Measurements from ENCODE around the gene OR10J5. TPM values are rescaled to one million over a fixed set of nuclear protein-coding genes. Genes with fewer than 3 reads are reported as not detected.

Gene OR10J5
- total RNA-seq, 2 experiments from 2014 or later: not detected

- CTCF ChIA-PET: interaction anchor here (0.7 kb wide), 1 partner anchor 340 kb away, joined by 3 read pairs; no protein-coding TSS in a partner anchor
These were observed 18.9 kb upstream of the OR10J5 start for GRCh38 chr1:159554696-159555095.

GRCh38 chr1:159554261-159554660 lies 18.5 kb upstream of the OR10J5 start:
- TF ChIP-seq CTCF (IDR thresholded peaks at IDR 0.05): no peak
- CTCF ChIA-PET: interaction anchor here (0.7 kb wide), 1 partner anchor 340 kb away, joined by 3 read pairs; no protein-coding TSS in a partner anchor
- H3K4me3 Mint-ChIP-seq: no peak overlapping the region

More at GRCh38 chr1:159554696-159555095, 18.9 kb upstream of the OR10J5 start:
- Mint-ChIP-seq H3K9me3 (no peaks in the 10 kb centered on the region), H3K27ac (no peak overlapping the region), H3K36me3 (ENCODE audit: low read depth) (no peaks in the 10 kb centered on the region), H3K4me1 (ENCODE audit: low read depth) (no peaks in the 10 kb centered on the region), H3K4me3 (no peak overlapping the region), H3K27me3 (peaks cover 14% of the 10 kb centered on the region)
- H3K4me3 ChIP-seq (ENCODE audit: low read length): no peak overlapping the region
- no peaks in the 10 kb centered on the region for H3K27me3 ChIP-seq (ENCODE audit: control insufficient read depth in 1 of 2, insufficient read depth in 2 of 2, low read length in 2 of 2)
- DNase-seq (no peak), ATAC-seq (ENCODE audit: poor library complexity) (no peak)
- no peak for TF ChIP-seq CTCF (IDR thresholded peaks at IDR 0.05)
- intact Hi-C loops (cut with DNase I, micrococcal nuclease): no loop called here
- H3K27ac ChIP-seq (ENCODE audit: low read depth in 1 of 2, low read length in 2 of 2): no peak overlapping the region
- H3K36me3 ChIP-seq (ENCODE audit: insufficient read depth, low read length): no peaks in the 10 kb centered on the region
- H3K9me3 ChIP-seq (ENCODE audit: control insufficient read depth in 1 of 2, insufficient read depth in 1 of 2, low read length in 2 of 2): no peaks in the 10 kb centered on the region
- no peaks in the 10 kb centered on the region for H3K4me1 ChIP-seq (ENCODE audit: insufficient read depth, low read length)
- POLR2A ChIA-PET: no interaction called here

GRCh38 chr1:159548126-159548525 lies 12.3 kb upstream of the OR10J5 start:
- H3K9me3 Mint-ChIP-seq: no peaks in the 10 kb centered on the region
- ChIA-PET POLR2A (no interaction called here), CTCF (no interaction called here)
- H3K4me1 Mint-ChIP-seq (ENCODE audit: low read depth): no peaks in the 10 kb centered on the region
- DNase-seq (no peak), ATAC-seq (ENCODE audit: poor library complexity) (no peak)
- H3K4me1 ChIP-seq (ENCODE audit: insufficient read depth, low read length): no peaks in the 10 kb centered on the region
- H3K27me3 Mint-ChIP-seq: peaks cover 28% of the 10 kb centered on the region
- no peak overlapping the region for H3K27ac ChIP-seq (ENCODE audit: low read depth in 1 of 2, low read length in 2 of 2)
- no peak overlapping the region for H3K27ac Mint-ChIP-seq
- no peak for TF ChIP-seq CTCF (IDR thresholded peaks at IDR 0.05)
- H3K36me3 ChIP-seq (ENCODE audit: insufficient read depth, low read length): no peaks in the 10 kb centered on the region
- H3K4me3 Mint-ChIP-seq: no peak overlapping the region
- H3K4me3 ChIP-seq (ENCODE audit: low read length): no peak overlapping the region
- H3K27me3 ChIP-seq (ENCODE audit: control insufficient read depth in 1 of 2, insufficient read depth in 2 of 2, low read length in 2 of 2): no peaks in the 10 kb centered on the region
- no peaks in the 10 kb centered on the region for H3K9me3 ChIP-seq (ENCODE audit: control insufficient read depth in 1 of 2, insufficient read depth in 1 of 2, low read length in 2 of 2)
- H3K36me3 Mint-ChIP-seq (ENCODE audit: low read depth): no peaks in the 10 kb centered on the region
- intact Hi-C loops (cut with DNase I, micrococcal nuclease): no loop called here

More at GRCh38 chr1:159554261-159554660, 18.5 kb upstream of the OR10J5 start:
- no peaks in the 10 kb centered on the region for H3K36me3 Mint-ChIP-seq (ENCODE audit: low read depth)
- no peaks in the 10 kb centered on the region for H3K27me3 ChIP-seq (ENCODE audit: control insufficient read depth in 1 of 2, insufficient read depth in 2 of 2, low read length in 2 of 2)
- peaks cover 14% of the 10 kb centered on the region for H3K27me3 Mint-ChIP-seq
- no peak overlapping the region for H3K27ac ChIP-seq (ENCODE audit: low read depth in 1 of 2, low read length in 2 of 2)
- H3K4me3 ChIP-seq (ENCODE audit: low read length): no peak overlapping the region
- POLR2A ChIA-PET: no interaction called here
- H3K4me1 Mint-ChIP-seq (ENCODE audit: low read depth): no peaks in the 10 kb centered on the region
- H3K27ac Mint-ChIP-seq: no peak overlapping the region
- no peaks in the 10 kb centered on the region for H3K36me3 ChIP-seq (ENCODE audit: insufficient read depth, low read length)
- intact Hi-C loops (cut with DNase I, micrococcal nuclease): no loop called here
- no peaks in the 10 kb centered on the region for H3K9me3 ChIP-seq (ENCODE audit: control insufficient read depth in 1 of 2, insufficient read depth in 1 of 2, low read length in 2 of 2)
- ATAC-seq (ENCODE audit: poor library complexity) (no peak), DNase-seq (no peak)
- no peaks in the 10 kb centered on the region for H3K9me3 Mint-ChIP-seq
- H3K4me1 ChIP-seq (ENCODE audit: insufficient read depth, low read length): no peaks in the 10 kb centered on the region

Data from CD4-positive, alpha-beta T cell (primary cell).